ENCODE data around the gene CFAP44. TPM values are rescaled to one million over a fixed set of nuclear protein-coding genes. Genes with fewer than 3 reads are reported as not detected.
"Not testable (repeated sequence)": the region's sequence is repeated elsewhere in the genome, so short reads cannot be mapped to it uniquely, and the experiment has no call there.

Gene CFAP44
- polyA plus RNA-seq: 1 to 10 TPM; 1.9 to 7.0 TPM

GRCh38 chr3:113441051-113441770 is at the start of gene CFAP44:
TSS of gene CFAP44 (minus strand) at chr3:113441493. CDS start at chr3:113433664, 7,829 bp downstream.
- no peaks in the 10 kb centered on the region for H3K9me3 ChIP-seq (ENCODE audit: control insufficient read depth in 2 of 2, insufficient read depth in 1 of 2, low read depth in 1 of 2, low read length in 1 of 2)
- peak within 1 kb of the TSS; percentile 13 to 48 for H3K4me3 ChIP-seq (ENCODE audit: low read depth in 1 of 2, low read length in 2 of 2)
- H3K27ac ChIP-seq (ENCODE audit: low read depth in 2 of 2, low read length in 1 of 2): no peak within 1 kb of the TSS
- no peaks in the 10 kb centered on the region for H3K4me1 ChIP-seq (ENCODE audit: control insufficient read depth in 2 of 2, insufficient read depth in 2 of 2, low read length in 1 of 2)
- 35 to 50% methylated on average over 44 of the region's 44 CpGs for WGBS, 2 donors
- H3K27me3 ChIP-seq (ENCODE audit: control insufficient read depth in 1 of 2, insufficient read depth in 2 of 2, low read length in 2 of 2): no peaks in the 10 kb centered on the region
- H3K36me3 ChIP-seq (ENCODE audit: control insufficient read depth in 2 of 2, insufficient read depth in 2 of 2, low read length in 1 of 2): peaks cover 0 to 3% of the 10 kb centered on the region in 2 donors

GRCh38 chr3:113485161-113485609 is 43.9 kb upstream of the CFAP44 start:
- 80 to 93% methylated on average over 8 of the region's 8 CpGs for WGBS, 2 donors
- Histone ChIP-seq H3K9me3 (ENCODE audit: control insufficient read depth in 2 of 2, insufficient read depth in 1 of 2, low read depth in 1 of 2, low read length in 1 of 2) (no peaks in the 10 kb centered on the region), H3K4me3 (ENCODE audit: low read depth in 1 of 2, low read length in 2 of 2) (no peak overlapping the region), H3K4me1 (ENCODE audit: control insufficient read depth in 2 of 2, insufficient read depth in 2 of 2, low read length in 1 of 2) (no peaks in the 10 kb centered on the region), H3K27me3 (ENCODE audit: control insufficient read depth in 1 of 2, insufficient read depth in 2 of 2, low read length in 2 of 2) (no peaks in the 10 kb centered on the region), H3K36me3 (ENCODE audit: control insufficient read depth in 2 of 2, insufficient read depth in 2 of 2, low read length in 1 of 2) (peaks cover 2 to 5% of the 10 kb centered on the region in 2 donors), H3K27ac (ENCODE audit: low read depth in 2 of 2, low read length in 1 of 2) (no peak overlapping the region)

GRCh38 chr3:113468539-113468938 is 27.2 kb upstream of the CFAP44 start:
- H3K27me3 ChIP-seq (ENCODE audit: control insufficient read depth in 1 of 2, insufficient read depth in 2 of 2, low read length in 2 of 2): no peaks in the 10 kb centered on the region
- WGBS, 2 donors: 76 to 78% methylated on average over 2 of the region's 2 CpGs
- no peak overlapping the region for H3K4me3 ChIP-seq (ENCODE audit: low read depth in 1 of 2, low read length in 2 of 2)
- H3K4me1 ChIP-seq (ENCODE audit: control insufficient read depth in 2 of 2, insufficient read depth in 2 of 2, low read length in 1 of 2): no peaks in the 10 kb centered on the region
- H3K36me3 ChIP-seq (ENCODE audit: control insufficient read depth in 2 of 2, insufficient read depth in 2 of 2, low read length in 1 of 2): peaks cover 0 to 3% of the 10 kb centered on the region in 2 donors
- no peak overlapping the region for H3K27ac ChIP-seq (ENCODE audit: low read depth in 2 of 2, low read length in 1 of 2)
- H3K9me3 ChIP-seq (ENCODE audit: control insufficient read depth in 2 of 2, insufficient read depth in 1 of 2, low read depth in 1 of 2, low read length in 1 of 2): no peaks in the 10 kb centered on the region

- Histone ChIP-seq H3K9me3 (ENCODE audit: control insufficient read depth in 2 of 2, insufficient read depth in 1 of 2, low read depth in 1 of 2, low read length in 1 of 2) (no peaks in the 10 kb centered on the region), H3K4me1 (ENCODE audit: control insufficient read depth in 2 of 2, insufficient read depth in 2 of 2, low read length in 1 of 2) (no peaks in the 10 kb centered on the region), H3K4me3 (ENCODE audit: low read depth in 1 of 2, low read length in 2 of 2) (no peak overlapping the region), H3K36me3 (ENCODE audit: control insufficient read depth in 2 of 2, insufficient read depth in 2 of 2, low read length in 1 of 2) (peaks cover 0 to 2% of the 10 kb centered on the region in 2 donors), H3K27me3 (ENCODE audit: control insufficient read depth in 1 of 2, insufficient read depth in 2 of 2, low read length in 2 of 2) (no peaks in the 10 kb centered on the region), H3K27ac (ENCODE audit: low read depth in 2 of 2, low read length in 1 of 2) (no peak overlapping the region)
Measured at GRCh38 chr3:113461488-113461887, 20.2 kb upstream of the CFAP44 start.

GRCh38 chr3:113458554-113458953 is 17.3 kb upstream of the CFAP44 start:
- H3K9me3 ChIP-seq (ENCODE audit: control insufficient read depth in 2 of 2, insufficient read depth in 1 of 2, low read depth in 1 of 2, low read length in 1 of 2); H3K36me3 ChIP-seq (ENCODE audit: control insufficient read depth in 2 of 2, insufficient read depth in 2 of 2, low read length in 1 of 2); H3K4me1 ChIP-seq (ENCODE audit: control insufficient read depth in 2 of 2, insufficient read depth in 2 of 2, low read length in 1 of 2); H3K4me3 ChIP-seq (ENCODE audit: low read depth in 1 of 2, low read length in 2 of 2); H3K27me3 ChIP-seq (ENCODE audit: control insufficient read depth in 1 of 2, insufficient read depth in 2 of 2, low read length in 2 of 2); H3K27ac ChIP-seq (ENCODE audit: low read depth in 2 of 2, low read length in 1 of 2): not testable (repeated sequence)
- 97 to 98% methylated on average over 17 to 25 of the region's 27 CpGs for WGBS, 2 donors

- Histone ChIP-seq H3K4me1 (ENCODE audit: control insufficient read depth in 2 of 2, insufficient read depth in 2 of 2, low read length in 1 of 2) (no peaks in the 10 kb centered on the region), H3K27me3 (ENCODE audit: control insufficient read depth in 1 of 2, insufficient read depth in 2 of 2, low read length in 2 of 2) (no peaks in the 10 kb centered on the region), H3K4me3 (ENCODE audit: low read depth in 1 of 2, low read length in 2 of 2) (no peak overlapping the region), H3K36me3 (ENCODE audit: control insufficient read depth in 2 of 2, insufficient read depth in 2 of 2, low read length in 1 of 2) (peaks cover 4 to 6% of the 10 kb centered on the region in 2 donors), H3K27ac (ENCODE audit: low read depth in 2 of 2, low read length in 1 of 2) (no peak overlapping the region), H3K9me3 (ENCODE audit: control insufficient read depth in 2 of 2, insufficient read depth in 1 of 2, low read depth in 1 of 2, low read length in 1 of 2) (no peaks in the 10 kb centered on the region)
Measured at GRCh38 chr3:113455446-113455845, 14.2 kb upstream of the CFAP44 start.

- WGBS, 2 donors: 85 to 91% methylated on average over 3 of the region's 3 CpGs
- H3K4me3 ChIP-seq (ENCODE audit: low read depth in 1 of 2, low read length in 2 of 2): no peak overlapping the region
- no peak overlapping the region for H3K27ac ChIP-seq (ENCODE audit: low read depth in 2 of 2, low read length in 1 of 2)
- no peaks in the 10 kb centered on the region for H3K9me3 ChIP-seq (ENCODE audit: control insufficient read depth in 2 of 2, insufficient read depth in 1 of 2, low read depth in 1 of 2, low read length in 1 of 2)
- H3K4me1 ChIP-seq (ENCODE audit: control insufficient read depth in 2 of 2, insufficient read depth in 2 of 2, low read length in 1 of 2): no peaks in the 10 kb centered on the region
- no peaks in the 10 kb centered on the region for H3K27me3 ChIP-seq (ENCODE audit: control insufficient read depth in 1 of 2, insufficient read depth in 2 of 2, low read length in 2 of 2)
- H3K36me3 ChIP-seq (ENCODE audit: control insufficient read depth in 2 of 2, insufficient read depth in 2 of 2, low read length in 1 of 2): peaks cover 4 to 6% of the 10 kb centered on the region in 2 donors
Measured at GRCh38 chr3:113454630-113455029, 13.3 kb upstream of the CFAP44 start.

GRCh38 chr3:113454057-113454456 is 12.8 kb upstream of the CFAP44 start:
- Histone ChIP-seq H3K27ac (ENCODE audit: low read depth in 2 of 2, low read length in 1 of 2) (no peak overlapping the region), H3K4me1 (ENCODE audit: control insufficient read depth in 2 of 2, insufficient read depth in 2 of 2, low read length in 1 of 2) (no peaks in the 10 kb centered on the region), H3K36me3 (ENCODE audit: control insufficient read depth in 2 of 2, insufficient read depth in 2 of 2, low read length in 1 of 2) (peaks cover 4 to 6% of the 10 kb centered on the region in 2 donors), H3K27me3 (ENCODE audit: control insufficient read depth in 1 of 2, insufficient read depth in 2 of 2, low read length in 2 of 2) (no peaks in the 10 kb centered on the region), H3K9me3 (ENCODE audit: control insufficient read depth in 2 of 2, insufficient read depth in 1 of 2, low read depth in 1 of 2, low read length in 1 of 2) (no peaks in the 10 kb centered on the region), H3K4me3 (ENCODE audit: low read depth in 1 of 2, low read length in 2 of 2) (no peak overlapping the region)
- WGBS, 2 donors: 93 to 94% methylated on average over 6 of the region's 6 CpGs

- Histone ChIP-seq H3K9me3 (ENCODE audit: control insufficient read depth in 2 of 2, insufficient read depth in 1 of 2, low read depth in 1 of 2, low read length in 1 of 2) (no peaks in the 10 kb centered on the region), H3K36me3 (ENCODE audit: control insufficient read depth in 2 of 2, insufficient read depth in 2 of 2, low read length in 1 of 2) (peaks cover 4 to 9% of the 10 kb centered on the region in 2 donors)
- 97 to 98% methylated on average over 1 of the region's 1 CpG for WGBS, 2 donors
Measured at GRCh38 chr3:113450911-113451310, 9.6 kb upstream of the CFAP44 start.

GRCh38 chr3:113439606-113440005 is 1.7 kb downstream of the CFAP44 start:
- Histone ChIP-seq H3K27ac (ENCODE audit: low read depth in 2 of 2, low read length in 1 of 2) (no peak overlapping the region), H3K36me3 (ENCODE audit: control insufficient read depth in 2 of 2, insufficient read depth in 2 of 2, low read length in 1 of 2) (no peaks in the 10 kb centered on the region), H3K4me1 (ENCODE audit: control insufficient read depth in 2 of 2, insufficient read depth in 2 of 2, low read length in 1 of 2) (no peaks in the 10 kb centered on the region), H3K4me3 (ENCODE audit: low read depth in 1 of 2, low read length in 2 of 2) (no peak overlapping the region), H3K27me3 (ENCODE audit: control insufficient read depth in 1 of 2, insufficient read depth in 2 of 2, low read length in 2 of 2) (no peaks in the 10 kb centered on the region), H3K9me3 (ENCODE audit: control insufficient read depth in 2 of 2, insufficient read depth in 1 of 2, low read depth in 1 of 2, low read length in 1 of 2) (no peaks in the 10 kb centered on the region)
- WGBS, 2 donors: 93 to 96% methylated on average over 3 of the region's 3 CpGs

More at GRCh38 chr3:113450911-113451310, 9.6 kb upstream of the CFAP44 start:
- H3K4me3 ChIP-seq (ENCODE audit: low read depth in 1 of 2, low read length in 2 of 2): no peak overlapping the region
- H3K4me1 ChIP-seq (ENCODE audit: control insufficient read depth in 2 of 2, insufficient read depth in 2 of 2, low read length in 1 of 2): no peaks in the 10 kb centered on the region
- no peaks in the 10 kb centered on the region for H3K27me3 ChIP-seq (ENCODE audit: control insufficient read depth in 1 of 2, insufficient read depth in 2 of 2, low read length in 2 of 2)
- H3K27ac ChIP-seq (ENCODE audit: low read depth in 2 of 2, low read length in 1 of 2): no peak overlapping the region

All from esophagus (tissue), 2 donors.